Cortex of kidney (tissue), 1 donor: ENCODE data around the gene CACNA2D3.

Experiments
- DNase-seq: peaks from one replicate; lab custom pipeline; 2025; lab: John Stamatoyannopoulos, UW

CACNA2D3 gene

GRCh38 chr3:54849360-54849759, 727.0 kb downstream of the CACNA2D3 start:
- DNase-seq = no peak

- DNase-seq = no peak
Observed at GRCh38 chr3:54850484-54851018, 728.2 kb downstream of the CACNA2D3 start.

- DNase-seq = no peak
Observed at GRCh38 chr3:54853573-54854404, 731.4 kb downstream of the CACNA2D3 start.

GRCh38 chr3:54856271-54856670, 733.9 kb downstream of the CACNA2D3 start:
- DNase-seq = no peak

GRCh38 chr3:54857343-54857742, 735.0 kb downstream of the CACNA2D3 start:
- DNase-seq = no peak

- DNase-seq = no peak
Observed at GRCh38 chr3:54858093-54858785, 735.9 kb downstream of the CACNA2D3 start.

GRCh38 chr3:54859184-54859583, 736.8 kb downstream of the CACNA2D3 start:
- no peak for DNase-seq

GRCh38 chr3:54861248-54862067, 739.1 kb downstream of the CACNA2D3 start:
- DNase-seq = no peak

- DNase-seq = no peak
Observed at GRCh38 chr3:54862526-54862925, 740.2 kb downstream of the CACNA2D3 start.

- DNase-seq = no peak
Observed at GRCh38 chr3:54863366-54863765, 741.0 kb downstream of the CACNA2D3 start.

GRCh38 chr3:54863786-54864185, 741.4 kb downstream of the CACNA2D3 start:
- DNase-seq = no peak

GRCh38 chr3:54865316-54865715, 743.0 kb downstream of the CACNA2D3 start:
- DNase-seq = no peak

GRCh38 chr3:54866251-54866650, 743.9 kb downstream of the CACNA2D3 start:
- DNase-seq = no peak

GRCh38 chr3:54870423-54870822, 748.1 kb downstream of the CACNA2D3 start:
- no peak for DNase-seq

GRCh38 chr3:54871867-54872266, 749.5 kb downstream of the CACNA2D3 start:
- DNase-seq = no peak

- DNase-seq = no peak
Observed at GRCh38 chr3:54873059-54874010, 751.0 kb downstream of the CACNA2D3 start.

- DNase-seq = no peak
Observed at GRCh38 chr3:54874816-54875556, 752.6 kb downstream of the CACNA2D3 start.

- DNase-seq = no peak
Observed at GRCh38 chr3:54875596-54876268, 753.4 kb downstream of the CACNA2D3 start.

GRCh38 chr3:54876694-54877093, 754.3 kb downstream of the CACNA2D3 start:
- no peak for DNase-seq

- no peak for DNase-seq
Observed at GRCh38 chr3:54877730-54878129, 755.4 kb downstream of the CACNA2D3 start.
